SK-N-SH (cell line): ENCODE measurements around the gene SCNN1G.

Experiments
- EP300 ChIP-seq, 2 experiments: IDR thresholded peaks; 2 replicates each; pipeline versions ENCODE4 v1.4.0 to v1.6.1; 2012; ENCODE audit warnings: borderline replicate concordance in 1 of 2, low read depth in 1 of 2, low read length in 1 of 2
- EZH2phosphoT487 ChIP-seq: fragments of 200-600 bp; sonication (generic); IDR thresholded peaks from 2 replicates; pipeline ENCODE4 v1.6.1; 2017; ENCODE audit warnings: low read depth, mixed run types, mild to moderate bottlenecking, antibody characterized with exemption, moderate library complexity, borderline replicate concordance
- GABPA ChIP-seq: IDR thresholded peaks from 2 replicates; pipeline ENCODE4 v1.4.0; 2012; ENCODE audit warnings: low read depth, mild to moderate bottlenecking
- JUND ChIP-seq: IDR thresholded peaks from 2 replicates; pipeline ENCODE4 v1.4.0; 2012
- RCOR1 ChIP-seq: fragments of 150-350 bp; IDR thresholded peaks from 2 replicates; pipeline ENCODE4 v1.6.1; 2017; ENCODE audit warnings: antibody characterized with exemption, low read length
- RFX5 ChIP-seq: IDR thresholded peaks from 2 replicates; pipeline ENCODE4 v1.6.1; 2012; ENCODE audit warnings: mild to moderate bottlenecking, improper control_type of control experiment, low read length
- TF ChIP-seq, protein P1 (sequence below): fragments of 200-600 bp; sonication (generic); IDR thresholded peaks from 2 replicates; pipeline ENCODE4 v1.6.1; 2017; ENCODE audit warnings: antibody characterized with exemption, mild to moderate bottlenecking, moderate library complexity
- TF ChIP-seq, protein P2 (sequence below): IDR thresholded peaks from 2 replicates; pipeline ENCODE4 v1.4.0; 2012; ENCODE audit warnings: low read depth

DNA sequence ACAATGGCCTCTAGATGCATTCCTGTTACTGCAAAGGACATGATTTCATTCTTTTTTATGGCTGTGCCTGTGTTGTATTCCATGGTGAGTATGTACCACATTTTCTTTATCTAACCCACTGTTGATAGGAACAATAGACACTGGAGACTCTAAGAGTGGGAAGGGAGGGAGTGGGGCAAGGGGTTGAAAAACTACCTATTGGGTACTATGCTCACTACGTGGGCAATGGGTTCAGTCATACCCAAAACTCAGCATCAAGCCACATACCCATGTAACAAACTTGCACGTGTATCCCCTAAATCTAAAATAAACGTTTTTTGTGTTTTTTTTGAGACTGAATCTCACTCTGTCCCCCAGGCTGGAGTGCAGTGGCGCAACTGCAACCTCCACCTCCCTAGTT is 72.5 kb downstream of the SCNN1G start:
- no peak for TF ChIP-seq RFX5
- TF ChIP-seq, protein P1, sequence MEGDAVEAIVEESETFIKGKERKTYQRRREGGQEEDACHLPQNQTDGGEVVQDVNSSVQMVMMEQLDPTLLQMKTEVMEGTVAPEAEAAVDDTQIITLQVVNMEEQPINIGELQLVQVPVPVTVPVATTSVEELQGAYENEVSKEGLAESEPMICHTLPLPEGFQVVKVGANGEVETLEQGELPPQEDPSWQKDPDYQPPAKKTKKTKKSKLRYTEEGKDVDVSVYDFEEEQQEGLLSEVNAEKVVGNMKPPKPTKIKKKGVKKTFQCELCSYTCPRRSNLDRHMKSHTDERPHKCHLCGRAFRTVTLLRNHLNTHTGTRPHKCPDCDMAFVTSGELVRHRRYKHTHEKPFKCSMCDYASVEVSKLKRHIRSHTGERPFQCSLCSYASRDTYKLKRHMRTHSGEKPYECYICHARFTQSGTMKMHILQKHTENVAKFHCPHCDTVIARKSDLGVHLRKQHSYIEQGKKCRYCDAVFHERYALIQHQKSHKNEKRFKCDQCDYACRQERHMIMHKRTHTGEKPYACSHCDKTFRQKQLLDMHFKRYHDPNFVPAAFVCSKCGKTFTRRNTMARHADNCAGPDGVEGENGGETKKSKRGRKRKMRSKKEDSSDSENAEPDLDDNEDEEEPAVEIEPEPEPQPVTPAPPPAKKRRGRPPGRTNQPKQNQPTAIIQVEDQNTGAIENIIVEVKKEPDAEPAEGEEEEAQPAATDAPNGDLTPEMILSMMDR, result no peak
- TF ChIP-seq, protein P2, sequence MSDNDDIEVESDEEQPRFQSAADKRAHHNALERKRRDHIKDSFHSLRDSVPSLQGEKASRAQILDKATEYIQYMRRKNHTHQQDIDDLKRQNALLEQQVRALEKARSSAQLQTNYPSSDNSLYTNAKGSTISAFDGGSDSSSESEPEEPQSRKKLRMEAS, result no peak
- no peak for TF ChIP-seq EZH2phosphoT487
- no peak for TF ChIP-seq RCOR1
- no peak for TF ChIP-seq EP300 (IDR thresholded peaks at IDR 0.05; ENCODE audit: borderline replicate concordance in 1 of 2, low read depth in 1 of 2, low read length in 1 of 2)
- no peak for TF ChIP-seq GABPA
- TF ChIP-seq JUND, result no peak
